Measurements from ENCODE around the gene SWAP70.
"Not testable (repeated sequence)": the region's sequence is repeated elsewhere in the genome, so short reads cannot be mapped to it uniquely, and the experiment has no call there.

SWAP70 gene

GRCh38 chr11:9663699-9664275 is at the start of gene SWAP70:
Gene SWAP70 (plus strand): TSS chr11:9664077. CDS start chr11:9664180, 103 bp downstream.
- DNase-seq, result peak; percentile 45

GRCh38 chr11:9615031-9615451 is 48.8 kb upstream of the SWAP70 start:
- DNase-seq, result no peak

GRCh38 chr11:9616042-9616675 is 47.7 kb upstream of the SWAP70 start:
- no peak for DNase-seq

- DNase-seq, result no peak
Measured at GRCh38 chr11:9616858-9617257, 47.0 kb upstream of the SWAP70 start.

- no peak for DNase-seq
Measured at GRCh38 chr11:9617940-9618339, 45.9 kb upstream of the SWAP70 start.

- DNase-seq, result no peak
Measured at GRCh38 chr11:9619004-9619403, 44.9 kb upstream of the SWAP70 start.

- DNase-seq, result no peak
Measured at GRCh38 chr11:9619971-9620370, 43.9 kb upstream of the SWAP70 start.

GRCh38 chr11:9622353-9622752 is 41.5 kb upstream of the SWAP70 start:
- DNase-seq, result not testable (repeated sequence)

GRCh38 chr11:9623053-9623452 is 40.8 kb upstream of the SWAP70 start:
- not testable (repeated sequence) for DNase-seq

GRCh38 chr11:9624448-9624847 is 39.4 kb upstream of the SWAP70 start:
- DNase-seq, result no peak

GRCh38 chr11:9625162-9625561 is 38.7 kb upstream of the SWAP70 start:
- no peak for DNase-seq

- DNase-seq, result no peak
Measured at GRCh38 chr11:9625728-9626127, 38.1 kb upstream of the SWAP70 start.

- no peak for DNase-seq
Measured at GRCh38 chr11:9626496-9627394, 37.1 kb upstream of the SWAP70 start.

GRCh38 chr11:9629064-9629463 is 34.8 kb upstream of the SWAP70 start:
- DNase-seq, result no peak

- no peak for DNase-seq
Measured at GRCh38 chr11:9633679-9634078, 30.2 kb upstream of the SWAP70 start.

- no peak for DNase-seq
Measured at GRCh38 chr11:9636691-9637090, 27.2 kb upstream of the SWAP70 start.

- no peak for DNase-seq
Measured at GRCh38 chr11:9639099-9639498, 24.8 kb upstream of the SWAP70 start.

GRCh38 chr11:9639985-9640384 is 23.9 kb upstream of the SWAP70 start:
- no peak for DNase-seq

- no peak for DNase-seq
Measured at GRCh38 chr11:9642894-9643293, 21.0 kb upstream of the SWAP70 start.

GRCh38 chr11:9643751-9644150 is 20.1 kb upstream of the SWAP70 start:
- no peak for DNase-seq

- no peak for DNase-seq
Measured at GRCh38 chr11:9645881-9646280, 18.0 kb upstream of the SWAP70 start.

GRCh38 chr11:9646324-9646723 is 17.6 kb upstream of the SWAP70 start:
- DNase-seq, result no peak

- DNase-seq, result no peak
Measured at GRCh38 chr11:9651481-9651880, 12.4 kb upstream of the SWAP70 start.
